ENCODE results near the gene CEP89.
"Not testable (repeated sequence)": the region's sequence is repeated elsewhere in the genome, so short reads cannot be mapped to it uniquely, and the experiment has no call there.

The CEP89 gene

GRCh38 chr19:32971715-32972540 is at the start of gene CEP89, which contains the start of gene FAAP24:
Gene CEP89 (minus strand): TSS chr19:32971958. CDS start chr19:32971874, 84 bp downstream.
Gene FAAP24 (plus strand): TSS chr19:32972242. CDS start chr19:32973197, 955 bp downstream.
- DNase-seq: peak; percentile 87 to 100 (median 98)

DNA sequence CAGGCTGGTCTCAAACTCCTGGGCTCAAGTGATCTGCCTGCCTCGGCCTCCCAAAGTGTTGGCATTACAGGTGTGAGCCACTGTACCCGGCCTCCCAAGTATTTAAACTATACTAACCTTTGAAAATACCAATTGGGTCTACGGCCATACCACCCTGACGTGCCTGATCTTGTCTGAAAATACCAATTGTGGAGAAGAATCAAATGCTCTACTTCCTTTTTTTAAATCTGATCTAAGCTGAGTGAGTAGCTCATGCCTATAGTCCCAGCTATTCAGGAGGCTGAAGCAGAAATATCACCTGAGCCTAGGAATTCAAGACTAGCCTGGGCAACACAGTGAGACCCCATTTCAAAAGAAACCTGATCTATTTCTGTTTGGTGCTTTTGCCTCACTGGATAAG is 39.1 kb upstream of the CEP89 start:
- not testable (repeated sequence) for DNase-seq

DNA sequence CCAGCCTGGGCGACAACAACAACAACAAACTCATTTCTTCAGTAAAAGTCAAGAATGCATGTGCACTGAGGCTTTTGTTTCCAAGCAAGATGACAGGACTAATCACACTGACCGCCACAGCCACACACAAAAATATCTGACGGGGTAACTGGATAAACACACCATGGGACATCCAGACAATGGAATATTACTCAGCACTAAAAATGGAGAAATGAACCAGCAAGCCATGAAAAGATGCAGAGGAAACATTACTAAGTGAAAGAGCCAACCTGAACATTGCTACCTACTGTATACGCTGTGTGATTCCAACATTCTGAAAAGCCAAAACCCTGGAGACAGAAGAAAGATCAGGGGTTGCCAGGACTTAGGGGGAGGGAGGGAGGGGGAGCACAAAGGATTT is 37.0 kb upstream of the CEP89 start:
- no peak for DNase-seq

GRCh38 chr19:33005440-33005839 is 33.7 kb upstream of the CEP89 start:
- no peak for DNase-seq

GRCh38 chr19:33003424-33004024 is 31.8 kb upstream of the CEP89 start:
- DNase-seq: not testable (repeated sequence)

GRCh38 chr19:33002126-33002865 is 30.5 kb upstream of the CEP89 start:
- DNase-seq: peak in 31 of 56 donors; percentile 2 to 51 (median 12)

GRCh38 chr19:33000910-33001309 is 29.2 kb upstream of the CEP89 start:
- no peak for DNase-seq

DNA sequence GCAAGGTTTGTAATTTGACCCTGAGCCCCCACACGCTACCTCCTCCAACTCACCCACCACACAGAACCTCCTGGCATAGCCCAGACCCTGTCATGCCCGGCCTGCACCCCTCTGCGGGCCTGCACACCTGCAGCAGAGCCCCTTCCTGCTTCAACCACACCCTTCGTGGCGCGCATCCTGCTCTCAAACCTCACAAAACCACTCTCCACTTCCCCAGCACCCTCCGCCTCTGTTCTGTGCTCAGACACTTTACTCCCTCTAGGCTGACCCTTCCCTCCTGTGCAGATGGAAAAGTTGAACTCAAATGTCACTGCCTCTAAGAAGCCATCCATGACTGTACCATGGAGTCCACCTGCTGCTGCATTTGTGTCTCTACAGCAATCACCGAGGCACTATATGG is 28.8 kb upstream of the CEP89 start:
- DNase-seq: no peak

DNA sequence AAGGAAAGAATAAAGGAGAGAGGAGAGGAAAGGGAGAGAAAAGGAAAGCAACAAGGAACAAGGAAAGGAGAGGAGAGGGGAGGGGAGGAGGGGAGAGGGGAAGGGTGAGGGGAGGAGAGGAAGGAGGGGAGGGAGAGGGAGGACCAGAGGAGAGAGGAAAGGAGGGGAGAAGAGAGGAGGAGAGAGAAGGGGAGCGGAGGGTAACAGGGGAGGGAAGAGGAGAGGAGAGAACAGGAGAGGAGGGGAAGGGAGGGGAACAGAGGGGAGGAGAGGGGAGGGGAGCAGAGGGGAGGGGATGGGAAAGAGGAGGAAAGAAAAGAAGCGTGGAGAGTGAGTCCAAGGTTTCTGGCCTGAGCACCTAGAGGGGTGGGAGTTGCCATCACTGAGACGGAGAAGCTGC is 27.0 kb upstream of the CEP89 start:
- DNase-seq: no peak

- no peak for DNase-seq
Measured at GRCh38 chr19:32997716-32998355, 26.1 kb upstream of the CEP89 start.

- not testable (repeated sequence) for DNase-seq
Measured at GRCh38 chr19:32997061-32997464, 25.3 kb upstream of the CEP89 start.

DNA sequence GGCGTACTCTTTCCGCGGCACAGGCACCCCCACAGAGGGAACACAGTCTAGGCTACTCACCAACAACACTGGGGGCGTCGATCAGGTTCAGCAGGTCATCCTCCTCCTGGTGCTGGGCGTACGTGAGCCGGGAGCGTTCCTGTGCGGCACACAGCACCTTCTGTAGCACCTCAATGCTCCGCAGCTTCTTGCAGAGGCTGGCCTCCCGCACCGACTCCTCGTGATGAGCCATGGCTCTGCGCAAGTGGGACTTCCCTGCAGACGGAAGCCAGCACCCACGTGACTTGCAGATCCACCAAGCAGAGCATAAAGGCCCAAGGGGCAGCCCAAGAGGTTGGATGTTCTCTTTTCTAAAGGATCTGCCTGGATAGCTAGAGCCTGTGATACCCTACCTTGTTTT is 24.2 kb upstream of the CEP89 start:
- not testable (repeated sequence) for DNase-seq

- DNase-seq: no peak
Measured at GRCh38 chr19:32988724-32989123, 17.0 kb upstream of the CEP89 start.

- DNase-seq: not testable (repeated sequence)
Measured at GRCh38 chr19:32988254-32988653, 16.5 kb upstream of the CEP89 start.

DNA sequence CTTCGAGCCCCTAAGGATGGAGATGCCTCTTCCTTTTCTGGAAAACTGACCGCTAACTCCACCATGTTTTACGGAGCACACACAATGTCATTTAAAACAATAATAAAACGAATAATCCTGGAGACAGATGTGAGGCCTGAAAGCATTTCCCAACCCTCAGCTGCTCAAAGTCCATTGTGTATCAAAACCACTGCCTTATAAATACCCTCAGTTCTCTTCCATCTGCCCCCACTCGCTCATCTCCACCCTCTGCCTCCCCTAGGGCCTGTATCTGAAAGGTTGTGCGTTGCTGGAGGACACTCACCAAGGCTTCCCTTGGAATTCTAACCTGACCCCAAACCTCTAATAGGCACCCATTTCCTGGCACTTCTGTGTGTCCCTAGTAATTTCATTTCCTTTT is 10.7 kb upstream of the CEP89 start:
- not testable (repeated sequence) for DNase-seq

- DNase-seq: not testable (repeated sequence)
Measured at GRCh38 chr19:32979807-32980206, 8.0 kb upstream of the CEP89 start.

GRCh38 chr19:32977813-32978212 is 6.1 kb upstream of the CEP89 start:
- DNase-seq: not testable (repeated sequence)

GRCh38 chr19:32977280-32977679 is 5.5 kb upstream of the CEP89 start:
- DNase-seq: no peak

DNA sequence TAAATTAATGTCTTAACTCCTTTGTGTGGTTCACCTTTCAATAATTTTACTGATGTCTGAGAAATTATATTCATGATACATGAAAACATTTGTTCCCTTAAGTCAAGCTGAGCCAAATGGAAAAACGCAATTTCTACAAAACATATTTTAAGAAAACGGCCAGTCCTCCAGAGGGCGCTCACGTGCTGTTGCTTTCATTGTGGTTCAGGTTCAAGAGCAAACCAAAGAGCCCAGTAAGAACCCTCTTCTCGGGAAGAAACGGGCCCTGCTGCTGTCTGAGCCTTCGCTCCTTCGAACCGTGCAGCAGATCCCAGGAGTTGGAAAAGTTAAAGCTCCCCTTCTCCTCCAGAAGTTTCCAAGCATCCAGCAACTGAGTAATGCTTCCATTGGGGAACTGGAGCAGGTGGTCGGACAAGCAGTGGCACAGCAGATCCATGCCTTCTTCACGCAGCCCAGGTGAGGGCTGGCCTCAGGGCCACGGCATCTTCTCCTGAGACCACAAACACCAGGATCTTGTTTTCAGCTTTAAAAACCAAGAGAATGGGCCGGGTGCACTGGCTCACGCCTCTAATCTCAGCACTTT is 4.6 kb upstream of the CEP89 start:
- DNase-seq: peak in 45 of 56 donors; percentile 1 to 85 (median 31)

DNA sequence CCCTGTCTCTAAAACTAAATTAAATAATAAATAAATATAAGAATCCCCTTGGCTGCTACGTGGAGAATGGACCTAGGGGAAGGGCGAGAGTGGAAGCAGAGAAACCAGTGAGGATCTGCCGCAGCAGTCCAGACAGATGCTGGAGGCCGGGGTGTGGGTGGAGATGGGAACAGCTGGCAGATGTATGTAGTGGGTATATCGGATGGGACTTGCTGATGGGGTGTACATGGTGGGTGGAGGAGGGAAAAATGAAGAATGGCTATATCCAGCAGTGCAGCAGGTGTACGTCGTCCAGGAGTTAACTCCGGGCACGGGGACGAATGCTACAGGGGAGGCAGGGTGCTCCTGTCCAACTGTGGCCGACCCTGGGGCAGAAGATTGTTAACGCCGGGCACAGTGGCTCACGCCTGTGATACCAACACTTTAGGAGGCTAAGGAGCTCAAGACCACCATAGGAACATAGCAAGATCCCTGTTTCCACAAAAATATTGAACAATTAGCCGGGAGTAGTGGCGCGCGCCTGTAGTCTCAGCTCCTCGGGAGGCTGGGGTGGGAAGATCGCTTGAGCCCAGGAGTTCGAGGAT is 654 bp downstream of the CEP89 start:
- peak in 1 of 56 donors; percentile 29 for DNase-seq

DNA sequence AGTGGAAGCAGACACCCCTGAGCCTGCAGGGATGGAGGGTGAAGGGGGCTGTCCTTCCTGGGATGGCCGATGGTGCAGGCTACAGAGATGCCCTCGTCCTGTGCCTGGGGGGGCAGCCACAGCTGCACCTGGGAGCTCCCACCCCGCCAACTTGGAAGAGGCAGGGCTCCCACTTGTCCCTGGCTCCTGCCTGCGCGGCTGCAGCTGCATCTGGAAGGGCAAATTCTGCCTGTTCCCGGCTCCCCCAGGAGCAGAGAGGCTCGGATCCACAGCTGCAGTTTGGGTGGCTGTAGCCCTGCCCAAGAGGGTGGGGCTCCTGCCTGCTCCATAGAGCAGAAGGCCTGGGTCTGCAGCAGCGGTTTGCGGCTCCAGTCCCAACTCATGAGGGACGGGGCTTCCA is 2.2 kb downstream of the CEP89 start:
- no peak for DNase-seq
